GM23338 (cell line): Measurements from ENCODE around the gene PLSCR4. TPM values are rescaled to one million over a fixed set of nuclear protein-coding genes. Genes with fewer than 3 reads are reported as not detected.

Source experiments
- ATAC-seq: fragments of 200-7000 bp; cut with Tn5 transposase; 3 replicates; pipeline ENCODE4 v1.9.1; 2020
- DNase-seq: peaks from one replicate; pipeline ENCODE4 v3.0.0-alpha.2; 2015; ENCODE audit warnings: low spot score
- H2AFZ ChIP-seq: fragments of 200-600 bp; sonication (generic); 2 replicates; pipeline ENCODE4 v1.8.0; 2016; ENCODE audit warnings: antibody characterized with exemption, mild to moderate bottlenecking, moderate library complexity
- H3F3A ChIP-seq: fragments of 200-600 bp; sonication (generic); replicated peaks from 2 replicates; pipeline ENCODE4 v1.8.0; 2017; ENCODE audit warnings: antibody characterized with exemption, mixed run types, low read depth
- H3K27ac ChIP-seq: fragments of 200-600 bp; sonication (generic); 2 replicates; pipeline ENCODE4 v1.6.1; 2016; ENCODE audit warnings: low read depth
- H3K27me3 ChIP-seq: fragments of 200-600 bp; sonication (generic); 2 replicates; pipeline ENCODE4 v1.8.0; 2016; ENCODE audit warnings: mild to moderate bottlenecking, mixed run types, moderate library complexity; ENCODE audit not compliant: insufficient read depth
- H3K36me3 ChIP-seq: fragments of 200-600 bp; sonication (generic); 2 replicates; pipeline ENCODE4 v1.8.0; 2016; ENCODE audit warnings: mild to moderate bottlenecking; ENCODE audit not compliant: insufficient read depth
- H3K4me1 ChIP-seq: fragments of 200-600 bp; sonication (generic); 2 replicates; pipeline ENCODE4 v1.8.0; 2016; ENCODE audit warnings: mild to moderate bottlenecking, moderate library complexity; ENCODE audit not compliant: insufficient read depth
- H3K4me2 ChIP-seq: fragments of 200-600 bp; sonication (generic); 2 replicates; pipeline ENCODE4 v1.7.1; 2017; ENCODE audit warnings: mixed run types
- H3K4me3 ChIP-seq: fragments of 200-600 bp; sonication (generic); 2 replicates; pipeline ENCODE4 v1.6.1; 2016; ENCODE audit warnings: mixed run types
- H3K79me2 ChIP-seq: fragments of 200-600 bp; sonication (generic); replicated peaks from 2 replicates; pipeline ENCODE4 v1.8.0; 2017; ENCODE audit warnings: mild to moderate bottlenecking; ENCODE audit not compliant: insufficient read depth
- H3K9me2 ChIP-seq: fragments of 200-600 bp; sonication (generic); 2 replicates; pipeline ENCODE4 v1.8.0; 2017; ENCODE audit not compliant: insufficient read depth
- H4K20me1 ChIP-seq: fragments of 200-600 bp; sonication (generic); replicated peaks from 2 replicates; pipeline ENCODE4 v1.8.0; 2017; ENCODE audit warnings: mild to moderate bottlenecking; ENCODE audit not compliant: insufficient read depth
- H3K27ac Mint-ChIP-seq: 2 replicates; pipeline ENCODE4 v1.8.0; 2020; ENCODE audit warnings: inconsistent platforms, mild to moderate bottlenecking, moderate library complexity, mixed read lengths
- H3K27me3 Mint-ChIP-seq: 3 replicates; pipeline ENCODE4 v1.8.0; 2022; ENCODE audit warnings: low read depth, mild to moderate bottlenecking, moderate library complexity, mixed read lengths, inconsistent platforms; ENCODE audit not compliant: insufficient read depth, poor library complexity
- H3K36me3 Mint-ChIP-seq: 3 replicates; pipeline ENCODE4 v1.8.0; 2021; ENCODE audit warnings: low read depth, mild to moderate bottlenecking, inconsistent platforms, moderate library complexity, mixed read lengths
- H3K4me1 Mint-ChIP-seq: 3 replicates; pipeline ENCODE4 v1.8.0; 2020; ENCODE audit warnings: mild to moderate bottlenecking, inconsistent platforms, mixed read lengths
- H3K4me3 Mint-ChIP-seq: 3 replicates; pipeline ENCODE4 v1.8.0; 2021; ENCODE audit warnings: moderate library complexity, mild to moderate bottlenecking, inconsistent platforms, mixed read lengths
- H3K9me3 Mint-ChIP-seq: 3 replicates; pipeline ENCODE4 v1.8.0; 2020; ENCODE audit warnings: moderate library complexity, mild to moderate bottlenecking, inconsistent platforms, mixed read lengths
- polyA plus RNA-seq: library from polyadenylated mRNA; unstranded; fragments of >200 nt; fragmentation: Nextera tagmentation; extraction: Ambion mirVana; gene quantifications from 2 replicates; pipeline ENCODE4 v1.2.1, GENCODE V29; 2016
- total RNA-seq: library from RNA; depleted of rRNA; stranded (reverse); fragments of >200 nt; shearing (Covaris generic); gene quantifications from 2 replicates; pipeline ENCODE4 v1.2.3, GENCODE V29; 2014
- TF ChIP-seq, protein P1 (sequence below): fragments of 250-450 bp; sonication (Bioruptor Pico); IDR thresholded peaks from 2 replicates; pipeline ENCODE4 v1.5.0; 2020; ENCODE audit warnings: mild to moderate bottlenecking, moderate library complexity
- TF ChIP-seq, protein P2 (sequence below), 2 experiments: fragments of 200-600 bp in 1 of 2; sonication (generic) in 1 of 2; conservative IDR thresholded peaks; 2 replicates each; pipeline versions ENCODE4 v1.5.1 to v1.6.1; 2016 to 2017; ENCODE audit warnings: antibody characterized with exemption in 2 of 2, low read depth in 2 of 2, mild to moderate bottlenecking in 2 of 2, moderate library complexity in 1 of 2

Gene PLSCR4
- total and polyA plus RNA-seq, 2 experiments from 2014 or later: 1.4 to 5.2 TPM

DNA sequence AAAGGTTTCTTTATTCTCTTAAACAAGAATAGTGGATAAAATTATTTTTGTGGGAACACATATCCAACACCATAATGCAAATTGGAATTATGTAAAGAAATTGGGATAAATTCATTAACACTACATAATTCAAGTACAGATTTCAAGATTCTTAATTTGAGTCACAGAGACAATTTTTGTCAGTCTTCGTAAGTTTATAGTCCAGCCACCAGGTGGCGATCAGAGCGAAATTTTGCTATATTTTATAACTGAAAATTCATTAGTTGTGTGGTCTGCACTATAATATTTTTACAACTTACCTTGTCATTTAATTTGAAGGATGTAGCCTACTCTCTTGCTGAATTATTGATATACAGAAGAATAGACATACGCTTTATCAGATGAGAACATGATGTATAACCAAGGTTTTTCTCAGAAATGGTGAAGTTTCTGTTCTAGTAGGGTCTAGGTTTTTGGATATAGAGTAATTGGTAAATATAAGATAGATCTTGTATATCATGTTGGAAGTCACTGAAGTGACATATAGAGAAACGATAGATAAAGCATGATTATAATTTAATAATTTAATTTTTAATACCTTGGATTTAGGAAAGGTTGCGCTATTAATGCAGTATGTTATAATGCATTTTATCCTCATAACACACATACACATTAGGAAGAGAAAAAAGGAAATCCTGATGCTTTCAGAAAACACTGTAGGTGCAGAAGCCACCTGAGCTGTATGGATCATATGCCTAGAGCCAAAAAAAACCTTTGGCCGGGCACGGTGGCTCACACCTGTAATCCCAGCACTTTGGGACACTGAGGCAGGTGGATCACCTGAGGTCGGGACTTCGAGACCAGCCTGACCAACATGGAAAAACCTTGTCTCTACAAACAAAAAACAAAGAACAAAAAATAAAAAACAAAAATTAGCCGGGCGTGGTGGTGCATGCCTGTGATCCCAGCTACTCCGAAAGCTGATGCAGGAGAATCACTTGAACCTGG, 31.7 kb downstream of the PLSCR4 start:
- no peak overlapping the region for H3K4me2 ChIP-seq
- Mint-ChIP-seq H3K36me3 (no peaks in the 10 kb centered on the region), H3K27ac (no peak overlapping the region), H3K4me3 (no peak overlapping the region), H3K4me1 (peaks cover 8% of the 10 kb centered on the region), H3K9me3 (no peaks in the 10 kb centered on the region), H3K27me3 (peaks cover 2% of the 10 kb centered on the region)
- no peaks in the 10 kb centered on the region for H3K4me1 ChIP-seq
- TF ChIP-seq, protein P1, sequence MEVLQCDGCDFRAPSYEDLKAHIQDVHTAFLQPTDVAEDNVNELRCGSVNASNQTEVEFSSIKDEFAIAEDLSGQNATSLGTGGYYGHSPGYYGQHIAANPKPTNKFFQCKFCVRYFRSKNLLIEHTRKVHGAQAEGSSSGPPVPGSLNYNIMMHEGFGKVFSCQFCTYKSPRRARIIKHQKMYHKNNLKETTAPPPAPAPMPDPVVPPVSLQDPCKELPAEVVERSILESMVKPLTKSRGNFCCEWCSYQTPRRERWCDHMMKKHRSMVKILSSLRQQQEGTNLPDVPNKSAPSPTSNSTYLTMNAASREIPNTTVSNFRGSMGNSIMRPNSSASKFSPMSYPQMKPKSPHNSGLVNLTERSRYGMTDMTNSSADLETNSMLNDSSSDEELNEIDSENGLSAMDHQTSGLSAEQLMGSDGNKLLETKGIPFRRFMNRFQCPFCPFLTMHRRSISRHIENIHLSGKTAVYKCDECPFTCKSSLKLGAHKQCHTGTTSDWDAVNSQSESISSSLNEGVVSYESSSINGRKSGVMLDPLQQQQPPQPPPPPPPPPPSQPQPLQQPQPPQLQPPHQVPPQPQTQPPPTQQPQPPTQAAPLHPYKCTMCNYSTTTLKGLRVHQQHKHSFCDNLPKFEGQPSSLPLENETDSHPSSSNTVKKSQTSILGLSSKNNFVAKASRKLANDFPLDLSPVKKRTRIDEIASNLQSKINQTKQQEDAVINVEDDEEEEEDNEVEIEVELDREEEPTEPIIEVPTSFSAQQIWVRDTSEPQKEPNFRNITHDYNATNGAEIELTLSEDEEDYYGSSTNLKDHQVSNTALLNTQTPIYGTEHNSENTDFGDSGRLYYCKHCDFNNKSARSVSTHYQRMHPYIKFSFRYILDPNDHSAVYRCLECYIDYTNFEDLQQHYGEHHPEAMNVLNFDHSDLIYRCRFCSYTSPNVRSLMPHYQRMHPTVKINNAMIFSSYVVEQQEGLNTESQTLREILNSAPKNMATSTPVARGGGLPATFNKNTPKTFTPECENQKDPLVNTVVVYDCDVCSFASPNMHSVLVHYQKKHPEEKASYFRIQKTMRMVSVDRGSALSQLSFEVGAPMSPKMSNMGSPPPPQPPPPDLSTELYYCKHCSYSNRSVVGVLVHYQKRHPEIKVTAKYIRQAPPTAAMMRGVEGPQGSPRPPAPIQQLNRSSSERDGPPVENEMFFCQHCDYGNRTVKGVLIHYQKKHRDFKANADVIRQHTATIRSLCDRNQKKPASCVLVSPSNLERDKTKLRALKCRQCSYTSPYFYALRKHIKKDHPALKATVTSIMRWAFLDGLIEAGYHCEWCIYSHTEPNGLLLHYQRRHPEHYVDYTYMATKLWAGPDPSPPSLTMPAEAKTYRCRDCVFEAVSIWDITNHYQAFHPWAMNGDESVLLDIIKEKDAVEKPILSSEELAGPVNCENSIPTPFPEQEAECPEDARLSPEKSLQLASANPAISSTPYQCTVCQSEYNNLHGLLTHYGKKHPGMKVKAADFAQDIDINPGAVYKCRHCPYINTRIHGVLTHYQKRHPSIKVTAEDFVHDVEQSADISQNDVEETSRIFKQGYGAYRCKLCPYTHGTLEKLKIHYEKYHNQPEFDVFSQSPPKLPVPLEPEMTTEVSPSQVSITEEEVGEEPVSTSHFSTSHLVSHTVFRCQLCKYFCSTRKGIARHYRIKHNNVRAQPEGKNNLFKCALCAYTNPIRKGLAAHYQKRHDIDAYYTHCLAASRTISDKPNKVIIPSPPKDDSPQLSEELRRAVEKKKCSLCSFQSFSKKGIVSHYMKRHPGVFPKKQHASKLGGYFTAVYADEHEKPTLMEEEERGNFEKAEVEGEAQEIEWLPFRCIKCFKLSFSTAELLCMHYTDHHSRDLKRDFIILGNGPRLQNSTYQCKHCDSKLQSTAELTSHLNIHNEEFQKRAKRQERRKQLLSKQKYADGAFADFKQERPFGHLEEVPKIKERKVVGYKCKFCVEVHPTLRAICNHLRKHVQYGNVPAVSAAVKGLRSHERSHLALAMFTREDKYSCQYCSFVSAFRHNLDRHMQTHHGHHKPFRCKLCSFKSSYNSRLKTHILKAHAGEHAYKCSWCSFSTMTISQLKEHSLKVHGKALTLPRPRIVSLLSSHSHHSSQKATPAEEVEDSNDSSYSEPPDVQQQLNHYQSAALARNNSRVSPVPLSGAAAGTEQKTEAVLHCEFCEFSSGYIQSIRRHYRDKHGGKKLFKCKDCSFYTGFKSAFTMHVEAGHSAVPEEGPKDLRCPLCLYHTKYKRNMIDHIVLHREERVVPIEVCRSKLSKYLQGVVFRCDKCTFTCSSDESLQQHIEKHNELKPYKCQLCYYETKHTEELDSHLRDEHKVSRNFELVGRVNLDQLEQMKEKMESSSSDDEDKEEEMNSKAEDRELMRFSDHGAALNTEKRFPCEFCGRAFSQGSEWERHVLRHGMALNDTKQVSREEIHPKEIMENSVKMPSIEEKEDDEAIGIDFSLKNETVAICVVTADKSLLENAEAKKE (CRISPR knock-in tag): no peak
- TF ChIP-seq, protein P2, sequence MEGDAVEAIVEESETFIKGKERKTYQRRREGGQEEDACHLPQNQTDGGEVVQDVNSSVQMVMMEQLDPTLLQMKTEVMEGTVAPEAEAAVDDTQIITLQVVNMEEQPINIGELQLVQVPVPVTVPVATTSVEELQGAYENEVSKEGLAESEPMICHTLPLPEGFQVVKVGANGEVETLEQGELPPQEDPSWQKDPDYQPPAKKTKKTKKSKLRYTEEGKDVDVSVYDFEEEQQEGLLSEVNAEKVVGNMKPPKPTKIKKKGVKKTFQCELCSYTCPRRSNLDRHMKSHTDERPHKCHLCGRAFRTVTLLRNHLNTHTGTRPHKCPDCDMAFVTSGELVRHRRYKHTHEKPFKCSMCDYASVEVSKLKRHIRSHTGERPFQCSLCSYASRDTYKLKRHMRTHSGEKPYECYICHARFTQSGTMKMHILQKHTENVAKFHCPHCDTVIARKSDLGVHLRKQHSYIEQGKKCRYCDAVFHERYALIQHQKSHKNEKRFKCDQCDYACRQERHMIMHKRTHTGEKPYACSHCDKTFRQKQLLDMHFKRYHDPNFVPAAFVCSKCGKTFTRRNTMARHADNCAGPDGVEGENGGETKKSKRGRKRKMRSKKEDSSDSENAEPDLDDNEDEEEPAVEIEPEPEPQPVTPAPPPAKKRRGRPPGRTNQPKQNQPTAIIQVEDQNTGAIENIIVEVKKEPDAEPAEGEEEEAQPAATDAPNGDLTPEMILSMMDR (conservative IDR thresholded peaks at IDR 0.05; ENCODE audit: low read depth in 2 of 2): peak; percentile 58 to 94
- no peaks in the 10 kb centered on the region for H4K20me1 ChIP-seq
- no peaks in the 10 kb centered on the region for H3K79me2 ChIP-seq
- H3F3A ChIP-seq: no peaks in the 10 kb centered on the region
- ATAC-seq (no peak), DNase-seq (peak; percentile 40)
- no peak overlapping the region for H3K4me3 ChIP-seq
- H3K27ac ChIP-seq: no peak overlapping the region
- H3K27me3 ChIP-seq: no peaks in the 10 kb centered on the region
- H3K36me3 ChIP-seq: no peaks in the 10 kb centered on the region
- no peak overlapping the region for H2AFZ ChIP-seq
- no peaks in the 10 kb centered on the region for H3K9me2 ChIP-seq
